Uterus (tissue), 4 donors: ENCODE data around the gene AGBL5. TPM values are rescaled to one million over a fixed set of nuclear protein-coding genes. Genes with fewer than 3 reads are reported as not detected.
"Not testable (repeated sequence)": the region's sequence is repeated elsewhere in the genome, so short reads cannot be mapped to it uniquely, and the experiment has no call there.

ENCODE experiments used
- DNase-seq, 2 donors: peaks; one replicate each; pipeline ENCODE4 v3.0.0-alpha.2; 2019 to 2020
- H3K27ac ChIP-seq, 2 donors: fragments of 200-600 bp; sonication (generic); 1 replicate in 1 of 2; 2 replicates in 1 of 2; pipeline ENCODE4 v1.5.1; 2016 to 2018
- H3K27me3 ChIP-seq, 2 donors: fragments of 200-600 bp; sonication (generic); one replicate each; pipeline ENCODE4 v1.5.1; 2018 to 2019; ENCODE audit warnings: control low read depth in 1 of 2
- H3K36me3 ChIP-seq, 2 donors: fragments of 200-600 bp; sonication (generic); one replicate each; pipeline ENCODE4 v1.5.1; 2019; ENCODE audit warnings: control low read depth in 1 of 2
- H3K4me1 ChIP-seq, 2 donors: fragments of 200-600 bp; sonication (generic); one replicate each; pipeline ENCODE4 v1.5.1; 2018 to 2019; ENCODE audit warnings: control low read depth in 1 of 2
- H3K4me3 ChIP-seq, 2 donors: fragments of 200-600 bp; sonication (generic); 1 replicate in 1 of 2; 2 replicates in 1 of 2; pipeline ENCODE4 v1.5.1; 2018 to 2019; ENCODE audit warnings: mild to moderate bottlenecking in 1 of 2
- H3K9me3 ChIP-seq, 2 donors: fragments of 200-600 bp; sonication (generic); one replicate each; pipeline ENCODE4 v1.5.1; 2019; ENCODE audit warnings: control low read depth in 1 of 2
- POLR2A ChIP-seq, 2 donors: fragments of 450-650 bp; IDR thresholded peaks; one replicate each; pipeline ENCODE4 v1.6.1; 2016; ENCODE audit warnings: antibody characterized with exemption in 2 of 2, mild to moderate bottlenecking in 1 of 2, moderate library complexity in 1 of 2
- intact Hi-C: fragments of 100-400 bp; cut with DNase I; formaldehyde crosslinking; loops from one replicate; pipeline ENCODE4 v1.15.1; 2023; ENCODE audit warnings: low total_unique reads
- total RNA-seq, 4 donors: library from RNA; depleted of rRNA in 3 of 4; stranded (reverse); fragments of >200 nt in 3 of 4; gene quantifications; one replicate each; pipeline versions ENCODE4 v1.1.0 to v1.2.4, GENCODE V29; 2014 to 2023
- TF ChIP-seq, protein P1 (sequence below), 4 experiments: fragments of 200-600 bp in 2 of 4; fragments of 450-650 bp in 2 of 4; sonication (generic) in 2 of 4; IDR thresholded peaks; one replicate each; pipeline ENCODE4 v1.5.1; 2016 to 2019; ENCODE audit warnings: antibody characterized with exemption in 4 of 4, mild to moderate bottlenecking in 2 of 4, moderate library complexity in 1 of 4
- donor health status: DM: yes; HTN: yes; CAD: no.

AGBL5 gene
- total RNA-seq, 4 donors from 2014 or later = 0.77 to 26.2 (median 10.8) TPM

DNA sequence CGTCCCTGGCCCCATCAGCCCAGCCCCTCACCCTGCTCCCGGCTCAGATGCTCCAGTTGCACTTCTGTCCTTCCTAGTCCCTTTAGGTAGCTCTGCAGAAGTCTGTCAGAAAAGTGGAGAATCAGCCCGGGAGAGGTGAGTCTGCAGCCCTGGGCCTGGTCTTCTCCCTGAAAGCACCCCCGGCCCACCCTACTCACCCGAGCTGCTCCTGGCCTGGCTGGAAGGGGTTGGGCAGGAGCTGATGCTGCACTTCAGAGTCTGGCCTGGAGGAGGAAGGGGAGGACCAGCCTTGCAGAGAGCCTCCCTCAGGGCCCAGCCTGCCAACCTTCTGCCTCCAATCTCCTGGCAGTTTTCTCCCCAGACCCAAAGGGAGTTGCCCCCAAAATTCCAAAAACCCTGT, 50.9 kb downstream of the AGBL5 start:
- intact Hi-C loops = loop anchor here (10.0 kb wide), 1 partner anchor 182 kb away; the partner anchor contains the start of gene TRIM54
- no peaks in the 10 kb centered on the region for H3K9me3 ChIP-seq
- H3K27me3 ChIP-seq = no peaks in the 10 kb centered on the region
- no peaks in the 10 kb centered on the region for H3K36me3 ChIP-seq
- TF ChIP-seq, protein P1, sequence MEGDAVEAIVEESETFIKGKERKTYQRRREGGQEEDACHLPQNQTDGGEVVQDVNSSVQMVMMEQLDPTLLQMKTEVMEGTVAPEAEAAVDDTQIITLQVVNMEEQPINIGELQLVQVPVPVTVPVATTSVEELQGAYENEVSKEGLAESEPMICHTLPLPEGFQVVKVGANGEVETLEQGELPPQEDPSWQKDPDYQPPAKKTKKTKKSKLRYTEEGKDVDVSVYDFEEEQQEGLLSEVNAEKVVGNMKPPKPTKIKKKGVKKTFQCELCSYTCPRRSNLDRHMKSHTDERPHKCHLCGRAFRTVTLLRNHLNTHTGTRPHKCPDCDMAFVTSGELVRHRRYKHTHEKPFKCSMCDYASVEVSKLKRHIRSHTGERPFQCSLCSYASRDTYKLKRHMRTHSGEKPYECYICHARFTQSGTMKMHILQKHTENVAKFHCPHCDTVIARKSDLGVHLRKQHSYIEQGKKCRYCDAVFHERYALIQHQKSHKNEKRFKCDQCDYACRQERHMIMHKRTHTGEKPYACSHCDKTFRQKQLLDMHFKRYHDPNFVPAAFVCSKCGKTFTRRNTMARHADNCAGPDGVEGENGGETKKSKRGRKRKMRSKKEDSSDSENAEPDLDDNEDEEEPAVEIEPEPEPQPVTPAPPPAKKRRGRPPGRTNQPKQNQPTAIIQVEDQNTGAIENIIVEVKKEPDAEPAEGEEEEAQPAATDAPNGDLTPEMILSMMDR (IDR thresholded peaks at IDR 0.05) = no peak
- no peak for TF ChIP-seq POLR2A (IDR thresholded peaks at IDR 0.05)
- H3K4me3 ChIP-seq = no peak overlapping the region
- no peaks in the 10 kb centered on the region for H3K4me1 ChIP-seq
- H3K27ac ChIP-seq = no peak overlapping the region
- DNase-seq = no peak

DNA sequence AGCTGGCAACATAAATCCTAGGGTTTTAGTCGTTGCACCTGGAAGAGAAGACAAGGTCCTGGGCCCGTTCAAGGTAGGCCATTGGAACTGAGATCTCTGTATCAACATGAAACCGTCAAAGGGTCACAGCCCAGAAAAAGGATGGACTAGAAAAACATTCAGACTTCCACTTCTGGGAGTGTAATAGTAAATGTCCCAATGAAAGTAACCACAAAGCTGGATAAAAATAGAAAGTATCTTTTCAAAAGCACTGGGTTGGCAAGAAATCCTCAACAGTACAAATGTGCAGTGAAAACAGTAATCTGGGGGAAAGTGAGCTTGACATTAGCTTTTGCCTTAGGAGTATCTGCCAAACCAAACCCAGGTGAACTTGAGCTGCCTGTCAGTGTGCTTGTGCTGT, 54.5 kb downstream of the AGBL5 start:
- Histone ChIP-seq H3K27ac (no peak overlapping the region), H3K9me3 (no peaks in the 10 kb centered on the region), H3K27me3 (no peaks in the 10 kb centered on the region), H3K36me3 (no peaks in the 10 kb centered on the region), H3K4me1 (no peaks in the 10 kb centered on the region), H3K4me3 (no peak overlapping the region)
- TF ChIP-seq, protein P1 (IDR thresholded peaks at IDR 0.05) = no peak
- TF ChIP-seq POLR2A (IDR thresholded peaks at IDR 0.05) = no peak
- no peak for DNase-seq
- intact Hi-C loops = loop anchor here (10.0 kb wide), 1 partner anchor 179 kb away; the partner anchor contains the start of gene TRIM54

DNA sequence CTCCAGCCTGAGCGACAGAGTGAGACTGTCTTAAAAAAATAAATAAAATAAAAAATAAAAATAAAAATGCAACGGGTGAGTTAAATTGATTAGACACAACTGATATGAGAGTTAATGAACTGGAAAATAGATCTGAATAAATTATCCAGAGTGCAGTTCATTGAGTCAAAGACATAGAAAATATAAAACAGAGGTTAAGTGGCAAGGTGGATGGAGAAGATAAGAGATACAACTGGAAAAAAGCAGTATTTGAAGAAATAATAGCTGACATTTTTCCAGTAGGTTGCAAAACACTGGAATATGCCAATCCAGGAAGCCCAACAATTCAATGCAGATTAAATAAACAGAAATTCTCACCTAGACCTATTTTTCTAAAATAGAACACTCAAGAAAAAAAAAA, 56.8 kb downstream of the AGBL5 start:
- intact Hi-C loops = loop anchor here (10.0 kb wide), 1 partner anchor 177 kb away; the partner anchor contains the start of gene TRIM54
- H3K36me3 ChIP-seq = no peaks in the 10 kb centered on the region
- no peaks in the 10 kb centered on the region for H3K27me3 ChIP-seq
- H3K4me1 ChIP-seq = no peaks in the 10 kb centered on the region
- TF ChIP-seq, protein P1 (IDR thresholded peaks at IDR 0.05) = no peak
- no peak for TF ChIP-seq POLR2A (IDR thresholded peaks at IDR 0.05)
- no peak overlapping the region for H3K4me3 ChIP-seq
- no peak overlapping the region for H3K27ac ChIP-seq
- no peak for DNase-seq
- H3K9me3 ChIP-seq = no peaks in the 10 kb centered on the region

DNA sequence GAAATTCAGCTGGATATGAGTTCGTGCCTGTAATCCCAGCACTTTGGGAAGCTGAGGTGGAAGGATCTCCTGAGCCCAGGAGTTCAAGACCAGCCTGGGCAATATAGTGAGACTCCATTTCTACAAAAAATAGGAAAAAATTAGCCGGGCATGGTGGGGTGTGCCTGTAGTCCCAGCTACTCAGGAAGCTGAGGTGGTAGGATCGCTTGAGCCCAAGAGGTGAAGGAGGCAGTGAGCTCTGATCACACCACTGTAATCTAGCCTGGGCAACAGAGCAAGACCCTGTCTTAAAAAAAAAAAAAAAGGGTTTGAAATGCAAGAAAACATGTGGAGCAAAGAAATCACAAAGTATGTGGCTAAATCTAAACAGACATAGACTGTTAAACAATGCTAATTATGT, 57.6 kb downstream of the AGBL5 start:
- no peak for DNase-seq
- Histone ChIP-seq H3K4me3 (no peak overlapping the region), H3K27me3 (no peaks in the 10 kb centered on the region), H3K36me3 (no peaks in the 10 kb centered on the region), H3K4me1 (no peaks in the 10 kb centered on the region), H3K9me3 (no peaks in the 10 kb centered on the region), H3K27ac (no peak overlapping the region)
- TF ChIP-seq, protein P1 (IDR thresholded peaks at IDR 0.05) = no peak
- no peak for TF ChIP-seq POLR2A (IDR thresholded peaks at IDR 0.05)
- intact Hi-C loops = loop anchor here (10.0 kb wide), 1 partner anchor 176 kb away; the partner anchor contains the start of gene TRIM54

DNA sequence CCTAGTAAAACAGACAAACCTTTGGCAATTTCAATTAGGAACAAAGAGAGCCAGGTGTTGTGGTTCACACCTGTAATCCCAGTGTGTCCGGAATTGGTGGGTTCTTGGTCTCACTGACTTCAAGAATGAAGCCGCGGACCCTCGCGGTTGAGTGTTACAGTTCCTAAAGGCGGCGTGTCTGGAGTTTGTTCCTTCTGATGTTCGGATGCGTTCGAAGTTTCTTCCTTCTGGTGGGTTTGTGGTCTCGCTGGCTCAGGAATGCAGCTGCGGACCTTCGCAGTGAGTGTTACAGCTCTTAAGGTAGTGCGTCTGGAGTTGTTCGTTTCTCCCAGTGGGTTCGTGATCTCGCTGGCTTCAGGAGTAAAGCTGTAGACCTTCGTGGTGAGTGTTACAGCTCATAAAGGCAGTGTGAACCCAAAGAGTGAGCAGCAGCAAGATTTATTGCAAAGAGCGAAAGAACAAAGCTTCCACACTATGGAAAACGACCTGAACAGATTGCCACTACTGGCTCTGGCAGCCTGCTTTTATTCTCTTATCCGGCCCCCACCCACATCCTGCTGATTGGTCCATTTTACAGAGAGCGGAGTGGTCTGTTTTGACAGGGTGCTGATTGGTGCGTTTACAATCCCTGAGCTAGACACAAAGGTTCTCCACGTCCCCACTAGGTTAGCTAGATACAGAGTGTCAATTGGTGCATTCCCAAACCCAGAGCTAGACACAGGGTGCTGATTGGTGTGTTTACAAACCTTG, 59.3 kb downstream of the AGBL5 start:
- H3K27ac ChIP-seq, H3K27me3 ChIP-seq, DNase-seq, intact Hi-C loops, H3K9me3 ChIP-seq, H3K4me3 ChIP-seq, H3K36me3 ChIP-seq, H3K4me1 ChIP-seq: not testable (repeated sequence)

DNA sequence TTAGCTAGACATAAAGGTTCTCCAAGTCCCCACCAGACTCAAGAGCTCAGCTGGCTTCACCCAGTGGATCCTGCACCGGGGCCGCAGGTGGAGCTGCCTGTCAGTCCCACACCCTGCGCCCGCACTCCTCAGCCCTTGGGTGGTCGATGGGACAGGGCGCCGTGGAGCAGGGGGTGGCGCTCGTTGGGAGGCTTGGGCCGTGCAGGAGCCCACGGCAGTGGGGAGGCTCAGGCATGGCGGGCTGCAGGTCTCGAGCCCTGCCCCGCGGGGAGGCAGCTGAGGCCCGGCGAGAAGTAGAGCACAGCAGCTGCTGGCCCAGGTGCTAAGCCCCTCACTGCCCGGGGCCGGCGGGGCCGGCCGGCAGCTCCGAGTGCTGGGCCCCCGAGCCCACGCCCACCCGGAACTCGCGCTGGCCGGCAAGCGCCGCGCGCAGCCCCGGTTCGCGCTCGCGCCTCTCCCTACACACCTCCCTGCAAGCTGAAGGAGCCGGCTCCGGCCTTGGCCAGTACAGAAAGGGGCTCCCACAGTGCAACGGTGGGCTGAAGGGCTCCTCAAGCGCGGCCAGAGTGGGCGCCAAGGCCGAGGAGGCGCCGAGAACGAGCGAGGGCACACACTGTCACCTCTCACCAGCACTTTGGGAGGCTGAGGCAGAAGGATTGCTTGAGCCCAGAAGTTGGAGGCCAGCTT, 60.1 kb downstream of the AGBL5 start:
- intact Hi-C loops, H3K4me1 ChIP-seq, DNase-seq, H3K27me3 ChIP-seq, H3K36me3 ChIP-seq, H3K4me3 ChIP-seq, H3K27ac ChIP-seq, H3K9me3 ChIP-seq: not testable (repeated sequence)
